GM21723 (cell line): ENCODE data around the gene SH3BGRL3.
A peak's percentile ranks its signal among the peaks of the same experiment; 100 is the strongest.

Experiments used
- ATAC-seq: cut with Tn5 transposase; IDR thresholded peaks from one replicate; pipeline ENCODE4 v1.9.1; 2021; ENCODE audit warnings: mild to moderate bottlenecking, moderate library complexity; ENCODE audit not compliant: unreplicated experiment

SH3BGRL3 gene

DNA sequence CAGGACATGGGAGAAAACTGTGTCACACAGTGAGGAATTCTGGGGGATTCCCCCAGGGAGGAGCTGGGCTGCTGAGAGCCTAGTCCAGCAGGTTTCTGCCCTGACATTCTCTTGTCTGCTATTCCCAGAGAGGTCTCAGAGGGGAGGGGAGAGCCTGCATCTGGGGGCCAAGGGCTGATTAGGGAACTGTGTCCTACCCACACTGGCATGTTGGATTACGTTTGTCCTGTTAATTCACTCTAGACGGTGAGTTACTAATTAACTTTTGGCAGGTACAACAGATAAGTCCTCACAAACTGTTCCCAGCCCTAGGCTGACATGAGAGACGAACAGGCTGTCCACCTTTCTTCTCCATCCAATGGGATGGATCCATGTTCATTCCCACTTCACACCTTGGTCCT, 2.6 kb upstream of the SH3BGRL3 start:
- ATAC-seq: no peak

GRCh38 chr1:26277719-26278118, 2.2 kb upstream of the SH3BGRL3 start:
- no peak for ATAC-seq

DNA sequence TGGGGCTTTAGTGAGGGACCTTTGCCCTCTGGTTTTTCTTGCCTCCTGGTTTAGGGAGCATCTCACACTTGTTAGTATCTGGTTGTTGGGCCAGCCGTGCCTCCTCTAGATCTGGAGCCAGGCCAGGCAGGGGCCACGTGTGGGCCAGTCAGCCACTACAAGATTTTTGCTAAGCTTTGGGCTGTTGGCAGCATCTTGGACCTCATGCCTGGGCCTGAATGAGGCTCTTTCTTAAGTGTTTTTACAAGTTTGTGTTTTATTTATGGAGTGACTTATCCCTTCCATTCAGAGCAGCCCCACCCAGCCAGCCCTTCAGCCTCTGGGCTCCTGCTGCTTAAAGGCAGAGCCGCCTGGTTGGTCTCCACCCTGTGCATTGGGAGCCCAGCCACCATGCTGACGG, 1.6 kb upstream of the SH3BGRL3 start:
- no peak for ATAC-seq

DNA sequence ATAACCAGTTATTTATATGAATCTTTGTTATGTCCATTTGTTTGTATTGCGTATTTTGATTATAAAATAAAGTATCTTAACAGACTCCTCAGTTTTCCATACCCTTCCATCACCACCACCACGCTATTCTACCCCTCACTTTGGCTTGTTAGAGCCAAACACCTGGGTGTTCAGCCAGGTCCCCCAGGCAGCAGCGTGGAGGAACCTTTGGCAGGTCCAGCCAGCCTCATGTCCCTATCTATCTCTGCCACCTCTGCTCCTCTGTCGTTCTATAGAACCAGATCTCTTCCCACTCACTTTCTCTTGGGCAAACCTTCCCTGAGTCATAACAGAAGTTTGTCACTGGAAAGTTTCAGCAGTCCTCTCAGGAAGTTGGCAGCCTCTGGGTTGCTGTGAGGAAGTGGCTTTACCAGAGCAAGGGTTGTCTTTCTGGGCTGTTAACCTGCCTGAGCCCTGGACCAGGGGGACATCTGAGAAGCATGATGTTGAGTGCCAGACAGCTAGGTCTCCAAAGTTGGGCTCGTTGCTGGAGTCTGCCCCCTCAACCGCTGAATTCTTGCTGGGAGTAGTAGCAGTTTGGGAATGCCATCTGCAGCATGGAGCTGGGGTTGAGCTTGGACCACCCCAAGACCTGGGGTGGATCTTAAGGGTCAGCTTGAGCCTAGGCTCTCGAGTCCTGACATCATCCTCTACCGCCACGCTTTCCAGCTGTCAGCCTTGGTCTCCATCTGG, 996 bp upstream of the SH3BGRL3 start:
- ATAC-seq: no peak

DNA sequence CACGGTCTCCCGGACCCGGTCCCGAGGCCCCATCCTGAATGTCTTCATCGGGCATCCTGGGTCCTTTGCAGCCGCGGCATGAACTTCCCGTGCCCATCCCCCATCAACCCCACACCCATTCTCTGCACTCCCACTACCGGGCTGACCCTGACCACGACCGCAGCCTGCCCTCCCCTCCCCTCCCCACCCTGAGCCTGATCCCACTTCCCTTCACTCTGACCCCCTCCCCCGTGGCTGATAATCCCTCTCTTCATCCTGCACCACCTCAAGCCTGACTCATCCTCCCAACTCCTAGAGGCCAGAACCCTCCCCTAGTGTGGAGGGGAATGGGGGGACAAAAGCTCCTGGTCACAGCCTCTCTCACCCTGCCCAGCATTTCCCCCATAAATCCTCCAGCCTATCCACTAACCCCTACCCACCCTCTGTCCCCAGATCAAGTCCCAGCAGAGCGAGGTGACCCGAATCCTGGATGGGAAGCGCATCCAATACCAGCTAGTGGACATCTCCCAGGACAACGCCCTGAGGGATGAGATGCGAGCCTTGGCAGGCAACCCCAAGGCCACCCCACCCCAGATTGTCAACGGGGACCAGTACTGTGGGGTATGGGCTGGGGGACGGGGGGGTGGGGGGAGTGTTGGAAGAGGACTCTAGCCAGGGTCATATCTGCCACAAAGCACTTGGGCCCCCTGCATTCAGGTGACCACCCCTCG, 602 bp downstream of the SH3BGRL3 start:
- no peak for ATAC-seq

GRCh38 chr1:26281091-26281958, 1.4 kb downstream of the SH3BGRL3 start:
- ATAC-seq: no peak

DNA sequence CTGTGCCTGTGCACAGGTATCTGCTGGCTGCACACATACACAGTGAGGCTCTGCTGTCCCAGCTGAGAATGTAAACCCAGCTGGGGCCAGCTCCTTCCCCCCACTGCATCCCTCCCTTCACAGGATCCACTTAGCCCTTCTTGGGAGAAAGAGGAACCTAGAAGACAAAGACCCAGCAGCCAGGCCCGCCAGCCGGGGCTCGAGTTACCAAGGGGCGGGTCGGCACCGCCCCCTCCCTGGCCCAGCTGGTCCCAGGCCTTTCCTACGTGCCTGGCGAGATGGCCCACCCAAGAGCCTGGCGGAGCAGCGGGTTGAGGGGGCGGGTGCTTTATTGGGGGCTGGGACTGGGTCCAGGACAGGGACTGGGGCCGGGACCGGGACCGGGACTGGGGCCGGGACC, 2.1 kb downstream of the SH3BGRL3 start:
- ATAC-seq: no peak

GRCh38 chr1:26282401-26282918, 2.6 kb downstream of the SH3BGRL3 start:
- no peak for ATAC-seq

DNA sequence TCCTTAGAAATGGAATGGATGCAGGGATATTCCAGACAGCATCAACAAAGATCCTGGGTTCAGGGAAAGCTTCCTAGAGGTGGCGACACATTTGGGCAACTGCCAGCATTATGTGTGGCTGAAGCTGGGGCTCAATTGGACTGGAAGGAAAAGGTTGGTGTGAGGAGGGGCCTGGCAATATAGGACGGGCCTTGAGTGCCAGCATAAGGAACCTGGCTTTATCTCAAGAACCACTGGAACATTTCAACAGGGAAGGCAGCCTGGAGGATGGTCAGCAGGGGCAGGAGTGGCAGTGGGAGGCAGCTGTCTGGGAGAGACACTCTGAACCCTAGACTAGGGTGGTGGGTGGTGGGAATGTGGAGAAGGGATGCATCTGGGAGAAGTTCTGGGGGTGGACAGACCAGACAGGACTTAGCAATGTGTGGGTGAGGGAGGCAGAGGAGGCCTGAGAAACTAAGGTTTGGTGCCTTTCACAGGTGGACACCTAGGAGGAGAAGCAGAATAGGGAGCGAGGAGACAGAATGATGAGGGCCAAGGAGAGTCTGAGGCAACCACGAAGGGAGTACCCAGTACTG, 3.5 kb downstream of the SH3BGRL3 start:
- ATAC-seq: no peak

- no peak for ATAC-seq
Measured at GRCh38 chr1:26283871-26284596, 4.1 kb downstream of the SH3BGRL3 start.

DNA sequence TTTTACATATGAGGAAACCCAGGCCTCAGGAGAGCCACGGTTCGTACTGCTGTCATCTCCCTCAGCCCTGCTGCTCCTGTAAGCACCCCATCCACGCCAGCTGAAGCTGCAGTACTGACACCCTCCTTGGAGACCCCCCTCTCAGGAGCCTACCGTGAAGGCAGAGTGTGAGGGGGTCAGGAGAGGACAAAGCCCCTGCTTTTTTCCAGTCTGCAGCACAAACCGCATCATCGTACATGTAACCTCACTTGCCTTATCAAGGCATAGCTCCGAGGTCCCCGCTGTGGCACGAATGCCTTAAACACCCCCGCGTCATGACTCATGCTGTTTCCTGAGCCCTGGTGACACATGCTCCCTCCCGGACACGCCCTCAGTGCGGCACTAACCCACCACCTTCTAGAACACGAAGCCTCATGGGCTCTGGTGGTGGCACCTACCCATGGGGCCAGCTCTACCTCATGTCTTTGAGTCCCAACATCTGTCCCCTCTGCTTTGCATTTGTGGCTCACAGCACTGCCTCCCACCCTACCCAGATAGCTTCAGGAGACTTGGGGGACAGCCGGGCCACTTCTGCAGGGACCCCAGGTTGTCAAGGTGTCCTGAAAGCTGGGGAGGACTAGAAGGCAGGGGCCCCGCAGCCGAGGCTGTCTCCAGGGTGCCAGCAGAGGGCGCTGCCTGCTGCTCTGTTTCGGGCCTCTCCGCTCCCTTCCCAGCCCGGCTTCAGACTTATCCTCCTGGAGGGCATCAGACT, 4.9 kb downstream of the SH3BGRL3 start:
- ATAC-seq: no peak

- no peak for ATAC-seq
Measured at GRCh38 chr1:26285366-26286063, 5.6 kb downstream of the SH3BGRL3 start.

- ATAC-seq: no peak
Measured at GRCh38 chr1:26286064-26286416, 6.2 kb downstream of the SH3BGRL3 start.

GRCh38 chr1:26287033-26287711, 7.3 kb downstream of the SH3BGRL3 start:
- ATAC-seq: peak; percentile 42

DNA sequence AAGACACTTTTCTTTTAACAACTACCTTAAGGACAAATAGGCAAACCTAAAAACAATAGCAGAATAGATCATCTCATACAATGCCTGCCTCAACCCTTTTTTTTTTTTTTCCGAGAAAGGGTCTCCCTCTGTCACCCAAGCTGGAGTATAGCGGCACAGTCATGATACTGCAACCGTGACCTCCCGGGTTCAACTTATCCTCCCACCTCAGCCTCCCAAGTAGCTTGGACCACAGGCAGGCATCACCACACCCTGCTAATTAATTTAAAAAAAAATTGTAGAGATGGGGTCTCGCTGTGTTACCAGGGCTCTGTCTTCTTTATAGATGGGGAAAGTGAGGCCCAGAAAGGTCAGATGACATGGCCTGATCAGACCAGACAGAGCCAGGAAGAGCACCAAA, 7.9 kb downstream of the SH3BGRL3 start:
- ATAC-seq: no peak

GRCh38 chr1:26288311-26288941, 8.5 kb downstream of the SH3BGRL3 start:
- ATAC-seq: no peak

DNA sequence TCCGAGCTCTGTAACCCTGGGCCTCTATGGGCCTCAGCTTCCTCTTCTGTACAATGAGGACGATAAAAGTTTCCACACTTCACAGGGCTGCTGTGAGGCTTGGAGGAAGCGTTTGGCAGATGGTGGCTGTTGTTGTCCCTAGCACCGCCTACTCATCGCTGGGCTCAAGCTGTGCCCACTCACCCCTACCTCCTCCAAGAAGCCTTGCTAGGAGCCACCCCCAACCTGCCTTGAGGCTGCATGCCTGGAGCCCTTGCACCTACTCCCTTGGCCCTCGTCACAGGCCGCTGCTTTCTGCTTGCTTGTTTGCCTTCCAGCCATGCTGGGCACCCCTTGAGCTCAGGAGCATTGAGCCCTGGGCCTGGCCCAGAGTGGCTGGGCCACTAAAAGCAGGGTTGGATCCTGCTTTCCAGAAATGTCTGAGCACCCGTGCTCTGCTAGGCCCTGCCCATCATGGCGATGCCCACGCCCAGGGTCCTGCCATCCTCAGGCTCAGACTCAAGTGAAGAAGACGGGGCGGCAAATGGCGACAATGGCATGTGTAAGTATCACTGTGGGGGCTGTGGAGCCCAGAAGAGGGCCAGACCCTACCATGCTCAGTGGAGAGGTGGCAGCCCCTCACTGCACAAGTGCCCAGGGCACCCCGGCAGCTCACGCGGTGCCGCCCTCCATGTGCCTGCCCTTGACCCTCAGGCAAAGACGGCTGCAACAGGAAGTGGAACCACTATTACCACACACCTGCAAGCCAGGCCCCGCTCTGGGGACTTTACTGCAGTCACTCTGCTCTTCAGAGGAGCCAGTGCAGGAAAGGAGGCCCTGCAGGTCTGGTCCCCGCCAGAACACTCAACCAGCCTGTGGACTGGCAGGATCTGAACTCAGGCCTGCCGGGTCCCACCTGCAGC, 9.5 kb downstream of the SH3BGRL3 start:
- ATAC-seq: no peak
